Adrenal gland (tissue), 12 donors: ENCODE results near the gene ELP5. TPM values are rescaled to one million over a fixed set of nuclear protein-coding genes. Genes with fewer than 3 reads are reported as not detected.

ENCODE experiments used
- DNase-seq, 7 donors: peaks; one replicate each; pipeline ENCODE4 v3.0.0-alpha.2; 2019 to 2020
- H3K27ac ChIP-seq, 5 donors: fragments of 200-600 bp; sonication (generic) in 4 of 5; 1 replicate in 3 of 5; 2 replicates in 2 of 5; pipeline versions ENCODE4 v1.5.1 to v1.8.0; 2016 to 2020; ENCODE audit warnings: mild to moderate bottlenecking in 1 of 5
- H3K27me3 ChIP-seq: fragments of 200-600 bp; 2 replicates; pipeline ENCODE4 v1.8.0; 2021
- H3K36me3 ChIP-seq, 2 donors: fragments of 200-600 bp; replicated peaks in 1 of 2; 1 replicate in 1 of 2; 2 replicates in 1 of 2; pipeline versions ENCODE4 v1.5.1 to v1.8.0; 2018 to 2022
- H3K4me1 ChIP-seq, 2 donors: fragments of 200-600 bp; replicated peaks in 1 of 2; 1 replicate in 1 of 2; 2 replicates in 1 of 2; pipeline versions ENCODE4 v1.5.1 to v1.8.0; 2018 to 2021
- H3K4me3 ChIP-seq, 4 donors: fragments of 200-600 bp; sonication (generic) in 3 of 4; one replicate each; pipeline ENCODE4 v1.5.1; 2016 to 2018
- H3K9me3 ChIP-seq, 3 donors: fragments of 200-600 bp; sonication (generic) in 1 of 3; replicated peaks in 1 of 3; 1 replicate in 2 of 3; 2 replicates in 1 of 3; pipeline versions ENCODE4 v1.5.1 to v1.8.0; 2016 to 2021
- POLR2A ChIP-seq, 2 donors: fragments of 450-650 bp; IDR thresholded peaks; one replicate each; pipeline ENCODE4 v1.6.1; 2017; ENCODE audit warnings: antibody characterized with exemption in 2 of 2, mild to moderate bottlenecking in 2 of 2, moderate library complexity in 1 of 2
- WGBS, 4 donors: extraction: QIAGEN DNeasy Blood & Tissue Kit in 2 of 4; methylation state at CpG; one replicate each; pipeline versions ENCODE4 v1.1.5 to v1.1.7; 2013 to 2017; 5-methylcytosine and 5-hydroxymethylcytosine counted together
- intact Hi-C, 2 donors: fragments of 100-400 bp; cut with DNase I; formaldehyde crosslinking; loops; one replicate each; pipeline versions ENCODE4 v1.14.1 to v1.15.0; 2022 to 2023
- polyA plus RNA-seq, 3 donors: library from polyadenylated mRNA; stranded (reverse); fragments of 200-250 nt in 2 of 3; fragments of 350-450 nt in 1 of 3; fragmentation: Illumina TruSeq in 1 of 3; extraction: RNeasy Lipid Tissue Mini Kit (QIAGEN cat#74804) in 1 of 3; gene quantifications; one replicate each; pipeline ENCODE4 v1.2.3, GENCODE V29; 2013 to 2014
- total RNA-seq, 9 donors: library from RNA; depleted of rRNA in 4 of 9; stranded (reverse); fragments of >200 nt in 4 of 9; fragments of 120-200 nt in 1 of 9; fragmentation: NEBNext Ultra II Directional in 1 of 9; extraction: Animal tissue kit (Norgen Biotek cat#: 25700) in 1 of 9; gene quantifications; one replicate each; pipeline versions ENCODE4 v1.1.0 to v1.2.4, GENCODE V29; 2013 to 2023
- TF ChIP-seq, protein P1 (sequence below), 6 experiments: fragments of 450-650 bp in 4 of 6; fragments of 200-600 bp in 2 of 6; sonication (generic) in 1 of 6; IDR thresholded peaks; 1 replicate in 5 of 6; 2 replicates in 1 of 6; pipeline versions ENCODE4 v1.5.1 to v1.8.0; 2016 to 2021; ENCODE audit warnings: antibody characterized with exemption in 6 of 6, mild to moderate bottlenecking in 2 of 6, moderate library complexity in 1 of 6
- donor health status: healthy with polysubstance abuse.
- donor health status: Bipolar disorder and iron deficiency.
- donor health status: DM: yes; HTN: yes; CAD: no.
- donor health status: DM: no; HTN: no; CAD: no.
- donor health status: DM: no; HTN: no; CAD: no.
- donor health status: DM: yes; HTN: yes; CAD: no.

ELP5 gene
- total and polyA plus RNA-seq, 12 donors: 28.0 to 96.5 (median 61.3) TPM

DNA sequence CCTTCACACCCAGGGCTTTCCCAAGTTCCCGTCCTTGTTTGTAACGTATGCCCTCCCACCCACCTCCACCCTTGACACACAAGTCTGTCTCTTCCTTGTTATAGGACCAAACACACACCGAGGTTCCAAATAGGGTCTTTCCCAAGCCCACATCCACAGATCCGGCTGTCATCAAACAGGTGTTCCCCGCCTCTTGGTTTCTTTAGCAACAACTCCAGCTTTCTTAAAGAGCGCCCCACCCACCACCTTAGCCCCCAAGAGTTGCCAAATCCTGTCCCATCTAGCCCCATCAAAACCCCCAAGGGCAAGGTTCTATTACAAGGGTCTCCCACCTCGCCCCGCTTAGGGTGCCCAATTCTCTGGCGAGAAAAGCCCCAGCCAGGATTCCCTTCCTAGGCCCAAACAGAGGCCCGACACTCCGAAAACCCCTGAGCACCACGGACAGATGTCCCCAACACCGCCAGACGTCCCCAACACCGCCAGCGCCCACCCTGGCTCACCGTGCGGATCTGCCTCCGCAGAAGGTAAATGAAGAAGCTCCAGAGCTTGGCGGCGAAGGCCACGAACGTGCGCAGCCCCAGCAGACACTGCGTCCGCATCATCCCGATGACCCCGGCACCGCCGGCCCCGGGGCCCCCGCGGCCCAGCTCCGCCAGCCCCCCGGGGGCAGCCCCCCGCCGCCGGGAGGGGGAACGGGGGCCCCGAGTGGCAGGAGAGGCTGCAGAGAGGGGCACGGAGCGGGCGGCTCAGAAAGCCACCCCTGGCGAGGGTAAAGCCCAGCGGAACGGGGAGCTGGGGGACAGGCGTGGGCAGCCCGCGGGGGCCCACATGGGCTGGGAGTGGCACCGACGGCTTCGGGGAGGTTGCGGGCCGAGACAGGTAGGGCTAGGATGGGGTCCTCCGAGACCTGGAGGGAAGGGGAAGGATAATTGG is 1.1 kb upstream of the ELP5 start:
- H3K4me3 ChIP-seq: peak overlapping the region; percentile 64 to 92 (median 90)
- H3K36me3 ChIP-seq: peaks cover 0 to 34% of the 10 kb centered on the region in 2 donors
- WGBS, 4 donors: 0 to 2% (median 1%) methylated on average over 6 to 55 of the region's 55 CpGs
- DNase-seq: peak in 4 of 7 donors; percentile 35 to 48 (median 45)
- H3K4me1 ChIP-seq: peaks cover 31 to 39% of the 10 kb centered on the region in 2 donors
- H3K27me3 ChIP-seq: no peaks in the 10 kb centered on the region
- intact Hi-C loops: no loop called here
- H3K27ac ChIP-seq: peak overlapping the region; percentile 93 to 100 (median 99)
- peak in 1 of 2 donors; percentile 8 for TF ChIP-seq POLR2A (IDR thresholded peaks at IDR 0.05)
- TF ChIP-seq, protein P1, sequence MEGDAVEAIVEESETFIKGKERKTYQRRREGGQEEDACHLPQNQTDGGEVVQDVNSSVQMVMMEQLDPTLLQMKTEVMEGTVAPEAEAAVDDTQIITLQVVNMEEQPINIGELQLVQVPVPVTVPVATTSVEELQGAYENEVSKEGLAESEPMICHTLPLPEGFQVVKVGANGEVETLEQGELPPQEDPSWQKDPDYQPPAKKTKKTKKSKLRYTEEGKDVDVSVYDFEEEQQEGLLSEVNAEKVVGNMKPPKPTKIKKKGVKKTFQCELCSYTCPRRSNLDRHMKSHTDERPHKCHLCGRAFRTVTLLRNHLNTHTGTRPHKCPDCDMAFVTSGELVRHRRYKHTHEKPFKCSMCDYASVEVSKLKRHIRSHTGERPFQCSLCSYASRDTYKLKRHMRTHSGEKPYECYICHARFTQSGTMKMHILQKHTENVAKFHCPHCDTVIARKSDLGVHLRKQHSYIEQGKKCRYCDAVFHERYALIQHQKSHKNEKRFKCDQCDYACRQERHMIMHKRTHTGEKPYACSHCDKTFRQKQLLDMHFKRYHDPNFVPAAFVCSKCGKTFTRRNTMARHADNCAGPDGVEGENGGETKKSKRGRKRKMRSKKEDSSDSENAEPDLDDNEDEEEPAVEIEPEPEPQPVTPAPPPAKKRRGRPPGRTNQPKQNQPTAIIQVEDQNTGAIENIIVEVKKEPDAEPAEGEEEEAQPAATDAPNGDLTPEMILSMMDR (IDR thresholded peaks at IDR 0.05): no peak
- H3K9me3 ChIP-seq: no peaks in the 10 kb centered on the region

DNA sequence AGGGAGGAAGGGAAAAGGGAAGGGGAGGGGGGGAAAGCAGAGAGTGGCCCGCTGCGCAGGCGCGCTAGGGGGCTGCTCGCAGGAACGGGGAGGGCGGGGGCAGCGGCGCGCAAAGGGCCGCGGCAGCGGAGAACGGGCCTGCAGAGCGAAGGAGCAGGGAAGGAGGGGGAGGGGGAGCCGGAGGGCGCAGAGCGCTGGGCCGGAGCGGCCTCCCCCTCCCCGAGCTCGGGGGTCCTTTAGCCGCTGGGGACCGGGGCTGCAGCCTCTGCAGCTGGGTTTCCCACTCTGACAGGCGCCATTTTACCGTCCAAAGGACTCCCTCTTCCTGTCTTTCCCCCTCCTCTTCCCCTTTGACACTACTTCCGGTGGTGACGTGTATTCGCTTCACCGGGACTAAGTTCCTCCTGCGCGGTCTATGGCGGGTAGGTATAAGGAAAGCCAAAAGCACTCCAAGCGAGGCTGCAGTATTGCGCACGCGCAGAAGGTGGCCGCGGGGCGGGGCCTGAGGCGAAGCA is 297 bp upstream of the ELP5 start, which contains the start of gene CTDNEP1:
Gene CTDNEP1, minus strand, starts transcription at position 74 of the 515 bp plus-strand sequence. CDS start 438 bp downstream, outside the sequence.
- 0 to 3% (median 1%) methylated on average over 14 to 38 of the region's 41 CpGs for WGBS, 4 donors
- Histone ChIP-seq H3K4me3 (peak within 1 kb of the TSS; percentile 87 to 92 (median 90)), H3K9me3 (no peaks in the 10 kb centered on the region), H3K27ac (peak within 1 kb of the TSS; percentile 93 to 100 (median 99)), H3K4me1 (peaks cover 31 to 39% of the 10 kb centered on the region in 2 donors), H3K36me3 (peaks cover 0 to 34% of the 10 kb centered on the region in 2 donors), H3K27me3 (no peaks in the 10 kb centered on the region)
- DNase-seq: peak; percentile 98 to 100 (median 99)
- intact Hi-C loops: no loop called here
- peak in 1 of 2 donors; percentile 75 for TF ChIP-seq POLR2A (IDR thresholded peaks at IDR 0.05)
- TF ChIP-seq, protein P1 (IDR thresholded peaks at IDR 0.05): no peak

DNA sequence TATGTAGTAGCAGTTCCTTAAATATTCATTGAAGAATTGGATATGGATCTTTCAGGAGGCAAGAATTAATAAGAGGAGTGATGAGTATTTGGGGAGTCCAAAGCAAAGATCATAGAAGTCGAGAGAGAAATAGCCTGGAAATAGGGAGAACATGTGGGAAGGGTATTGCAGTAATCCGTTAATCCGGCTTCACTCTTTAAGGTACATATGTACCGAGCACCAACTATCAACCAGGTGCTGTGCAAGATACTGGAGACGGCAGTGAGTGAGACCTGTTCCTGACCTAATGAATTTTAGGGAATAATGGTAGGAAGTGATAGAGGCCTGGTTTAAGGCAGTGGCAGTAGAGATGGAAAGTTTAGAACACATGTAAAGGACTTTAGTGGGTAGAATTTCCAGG is 1.1 kb downstream of the ELP5 start:
- TF ChIP-seq POLR2A (IDR thresholded peaks at IDR 0.05): no peak
- Histone ChIP-seq H3K4me1 (peaks cover 31 to 39% of the 10 kb centered on the region in 2 donors), H3K27me3 (no peaks in the 10 kb centered on the region), H3K27ac (peak overlapping the region; percentile 93 to 100 (median 99)), H3K36me3 (peaks cover 0 to 43% of the 10 kb centered on the region in 2 donors), H3K4me3 (peak overlapping the region in 3 of 4 donors; percentile 57 to 92 (median 91)), H3K9me3 (no peaks in the 10 kb centered on the region)
- intact Hi-C loops: no loop called here
- 68 to 75% (median 73%) methylated on average over 5 of the region's 5 CpGs for WGBS, 4 donors
- no peak for DNase-seq

DNA sequence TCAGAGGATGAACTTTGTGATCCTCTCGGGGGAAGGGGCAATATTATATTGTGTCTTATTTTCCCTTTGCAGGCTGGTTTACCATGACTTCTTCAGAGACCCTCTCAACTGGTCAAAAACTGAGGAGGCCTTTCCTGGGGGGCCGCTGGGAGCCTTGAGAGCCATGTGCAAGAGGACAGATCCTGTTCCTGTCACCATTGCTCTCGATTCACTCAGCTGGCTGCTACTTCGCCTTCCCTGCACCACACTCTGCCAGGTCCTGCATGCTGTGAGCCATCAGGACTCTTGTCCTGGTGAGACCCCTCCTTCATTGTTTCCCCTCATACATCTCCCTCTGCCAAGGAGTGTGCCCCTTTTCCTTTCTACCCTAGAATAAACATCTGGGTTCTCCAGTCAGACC is 2.5 kb downstream of the ELP5 start:
- no peak overlapping the region for H3K4me3 ChIP-seq
- intact Hi-C loops: no loop called here
- H3K36me3 ChIP-seq: peaks cover 0 to 52% of the 10 kb centered on the region in 2 donors
- H3K27ac ChIP-seq: no peak overlapping the region
- peaks cover 21 to 29% of the 10 kb centered on the region in 2 donors for H3K4me1 ChIP-seq
- WGBS, 4 donors: 86 to 93% (median 86%) methylated on average over 4 of the region's 4 CpGs
- TF ChIP-seq POLR2A (IDR thresholded peaks at IDR 0.05): no peak
- TF ChIP-seq, protein P1 (IDR thresholded peaks at IDR 0.05): no peak
- H3K9me3 ChIP-seq: no peaks in the 10 kb centered on the region
- no peaks in the 10 kb centered on the region for H3K27me3 ChIP-seq
- DNase-seq: no peak
